Dendritic cell treated with granulocyte-macrophage colony-stimulating factor and Interleukin-4, amounts not matched to agents 40 ng/mL and 50 ng/mL, for 4 days (primary cell): Measurements from ENCODE around the gene TMEM135.
"Not testable (repeated sequence)": the region's sequence is repeated elsewhere in the genome, so short reads cannot be mapped to it uniquely, and the experiment has no call there.

ENCODE experiments used
- H3K27ac Mint-ChIP-seq: one replicate; pipeline ENCODE4 v1.8.0; 2022; ENCODE audit warnings: mild to moderate bottlenecking, mixed read lengths
- H3K27me3 Mint-ChIP-seq: one replicate; pipeline ENCODE4 v1.8.0; 2022; ENCODE audit warnings: mild to moderate bottlenecking, mixed read lengths
- H3K36me3 Mint-ChIP-seq: one replicate; pipeline ENCODE4 v1.8.0; 2022; ENCODE audit warnings: low read depth, mixed read lengths
- H3K4me1 Mint-ChIP-seq: one replicate; pipeline ENCODE4 v1.8.0; 2022; ENCODE audit warnings: low read depth, mixed read lengths
- H3K4me3 Mint-ChIP-seq: one replicate; pipeline ENCODE4 v1.8.0; 2022; ENCODE audit warnings: mild to moderate bottlenecking, moderate library complexity, mixed read lengths
- H3K9me3 Mint-ChIP-seq: one replicate; pipeline ENCODE4 v1.8.0; 2022; ENCODE audit warnings: mixed read lengths
- intact Hi-C: fragments of 100-400 bp; cut with micrococcal nuclease; formaldehyde crosslinking; loops from one replicate; pipeline ENCODE4 v1.15.0; 2022

Gene TMEM135

GRCh38 chr11:87122852-87123251 lies 85.1 kb downstream of the TMEM135 start:
- H3K27me3 Mint-ChIP-seq = no peaks in the 10 kb centered on the region
- H3K9me3 Mint-ChIP-seq = no peaks in the 10 kb centered on the region
- intact Hi-C loops = no loop called here
- H3K27ac Mint-ChIP-seq = no peak overlapping the region
- H3K4me1 Mint-ChIP-seq = no peaks in the 10 kb centered on the region
- no peak overlapping the region for H3K4me3 Mint-ChIP-seq
- H3K36me3 Mint-ChIP-seq = no peaks in the 10 kb centered on the region

GRCh38 chr11:87125257-87125656 lies 87.5 kb downstream of the TMEM135 start:
- H3K27ac Mint-ChIP-seq = no peak overlapping the region
- H3K4me1 Mint-ChIP-seq = no peaks in the 10 kb centered on the region
- no peak overlapping the region for H3K4me3 Mint-ChIP-seq
- intact Hi-C loops = no loop called here
- no peaks in the 10 kb centered on the region for H3K9me3 Mint-ChIP-seq
- H3K36me3 Mint-ChIP-seq = no peaks in the 10 kb centered on the region
- H3K27me3 Mint-ChIP-seq = no peaks in the 10 kb centered on the region

GRCh38 chr11:87127101-87127500 lies 89.4 kb downstream of the TMEM135 start:
- H3K4me3 Mint-ChIP-seq = no peak overlapping the region
- H3K27ac Mint-ChIP-seq = no peak overlapping the region
- H3K36me3 Mint-ChIP-seq = no peaks in the 10 kb centered on the region
- intact Hi-C loops = no loop called here
- H3K9me3 Mint-ChIP-seq = no peaks in the 10 kb centered on the region
- no peaks in the 10 kb centered on the region for H3K27me3 Mint-ChIP-seq
- no peaks in the 10 kb centered on the region for H3K4me1 Mint-ChIP-seq

- Mint-ChIP-seq H3K4me3 (no peak overlapping the region), H3K9me3 (no peaks in the 10 kb centered on the region), H3K4me1 (no peaks in the 10 kb centered on the region), H3K36me3 (no peaks in the 10 kb centered on the region), H3K27me3 (no peaks in the 10 kb centered on the region), H3K27ac (no peak overlapping the region)
- intact Hi-C loops = no loop called here
Observed at GRCh38 chr11:87128372-87128771, 90.6 kb downstream of the TMEM135 start.

- H3K4me3 Mint-ChIP-seq = no peak overlapping the region
- H3K36me3 Mint-ChIP-seq = no peaks in the 10 kb centered on the region
- H3K27me3 Mint-ChIP-seq = no peaks in the 10 kb centered on the region
- intact Hi-C loops = no loop called here
- H3K27ac Mint-ChIP-seq = no peak overlapping the region
- peaks cover 15% of the 10 kb centered on the region for H3K9me3 Mint-ChIP-seq
- H3K4me1 Mint-ChIP-seq = no peaks in the 10 kb centered on the region
Observed at GRCh38 chr11:87134524-87135106, 96.9 kb downstream of the TMEM135 start.

- Mint-ChIP-seq H3K36me3 (no peaks in the 10 kb centered on the region), H3K4me1 (no peaks in the 10 kb centered on the region), H3K4me3 (no peak overlapping the region), H3K27me3 (no peaks in the 10 kb centered on the region), H3K27ac (no peak overlapping the region), H3K9me3 (peaks cover 16% of the 10 kb centered on the region)
- intact Hi-C loops = no loop called here
Observed at GRCh38 chr11:87136236-87136635, 98.5 kb downstream of the TMEM135 start.

- no peaks in the 10 kb centered on the region for H3K27me3 Mint-ChIP-seq
- no peak overlapping the region for H3K27ac Mint-ChIP-seq
- H3K36me3 Mint-ChIP-seq = no peaks in the 10 kb centered on the region
- H3K4me1 Mint-ChIP-seq = peaks cover 3% of the 10 kb centered on the region
- intact Hi-C loops = no loop called here
- H3K4me3 Mint-ChIP-seq = no peak overlapping the region
- peaks cover 20% of the 10 kb centered on the region for H3K9me3 Mint-ChIP-seq
Observed at GRCh38 chr11:87137711-87138110, 100.0 kb downstream of the TMEM135 start.

- intact Hi-C loops = no loop called here
- Mint-ChIP-seq H3K27me3 (no peaks in the 10 kb centered on the region), H3K4me3 (no peak overlapping the region), H3K4me1 (peaks cover 5% of the 10 kb centered on the region), H3K27ac (no peak overlapping the region), H3K36me3 (no peaks in the 10 kb centered on the region), H3K9me3 (peaks cover 25% of the 10 kb centered on the region)
Observed at GRCh38 chr11:87139475-87139874, 101.7 kb downstream of the TMEM135 start.

- no peaks in the 10 kb centered on the region for H3K36me3 Mint-ChIP-seq
- no peak overlapping the region for H3K27ac Mint-ChIP-seq
- no peaks in the 10 kb centered on the region for H3K27me3 Mint-ChIP-seq
- peaks cover 25% of the 10 kb centered on the region for H3K9me3 Mint-ChIP-seq
- no peak overlapping the region for H3K4me3 Mint-ChIP-seq
- H3K4me1 Mint-ChIP-seq = peaks cover 5% of the 10 kb centered on the region
- intact Hi-C loops = no loop called here
Observed at GRCh38 chr11:87141322-87141721, 103.6 kb downstream of the TMEM135 start.

- Mint-ChIP-seq H3K36me3 (no peaks in the 10 kb centered on the region), H3K9me3 (peaks cover 20% of the 10 kb centered on the region), H3K4me3 (no peak overlapping the region), H3K4me1 (peaks cover 5% of the 10 kb centered on the region), H3K27ac (no peak overlapping the region), H3K27me3 (no peaks in the 10 kb centered on the region)
- intact Hi-C loops = no loop called here
Observed at GRCh38 chr11:87141980-87142514, 104.3 kb downstream of the TMEM135 start.

- Mint-ChIP-seq H3K4me1 (peaks cover 5% of the 10 kb centered on the region), H3K27ac (no peak overlapping the region), H3K4me3 (no peak overlapping the region), H3K36me3 (no peaks in the 10 kb centered on the region), H3K27me3 (no peaks in the 10 kb centered on the region), H3K9me3 (peaks cover 18% of the 10 kb centered on the region)
- intact Hi-C loops = no loop called here
Observed at GRCh38 chr11:87142594-87142993, 104.9 kb downstream of the TMEM135 start.

GRCh38 chr11:87143641-87144040 lies 105.9 kb downstream of the TMEM135 start:
- Mint-ChIP-seq H3K27me3 (no peaks in the 10 kb centered on the region), H3K4me3 (no peak overlapping the region), H3K27ac (no peak overlapping the region), H3K36me3 (no peaks in the 10 kb centered on the region), H3K4me1 (peaks cover 5% of the 10 kb centered on the region), H3K9me3 (peaks cover 18% of the 10 kb centered on the region)
- intact Hi-C loops = no loop called here

- intact Hi-C loops = no loop called here
- H3K4me1 Mint-ChIP-seq = peaks cover 5% of the 10 kb centered on the region
- H3K36me3 Mint-ChIP-seq = no peaks in the 10 kb centered on the region
- peaks cover 14% of the 10 kb centered on the region for H3K9me3 Mint-ChIP-seq
- H3K27ac Mint-ChIP-seq = no peak overlapping the region
- no peaks in the 10 kb centered on the region for H3K27me3 Mint-ChIP-seq
- H3K4me3 Mint-ChIP-seq = no peak overlapping the region
Observed at GRCh38 chr11:87144252-87144651, 106.5 kb downstream of the TMEM135 start.

GRCh38 chr11:87148749-87149148 lies 111.0 kb downstream of the TMEM135 start:
- Mint-ChIP-seq H3K4me3 (no peak overlapping the region), H3K4me1 (peaks cover 6% of the 10 kb centered on the region), H3K9me3 (no peaks in the 10 kb centered on the region), H3K27me3 (no peaks in the 10 kb centered on the region), H3K36me3 (peaks cover 8% of the 10 kb centered on the region), H3K27ac (no peak overlapping the region)
- intact Hi-C loops = no loop called here

GRCh38 chr11:87149782-87150181 lies 112.0 kb downstream of the TMEM135 start:
- H3K27ac Mint-ChIP-seq, H3K4me3 Mint-ChIP-seq, H3K4me1 Mint-ChIP-seq, H3K9me3 Mint-ChIP-seq, H3K27me3 Mint-ChIP-seq, H3K36me3 Mint-ChIP-seq, intact Hi-C loops: not testable (repeated sequence)
